Loucy (cell line): ENCODE data around the gene CD58.

ENCODE experiments used
- H2AFZ ChIP-seq: fragments of 200-600 bp; sonication (generic); 2 replicates; pipeline ENCODE4 v1.6.0; 2016; ENCODE audit warnings: antibody characterized with exemption, mild to moderate bottlenecking, low read length, moderate library complexity
- H3F3A ChIP-seq: fragments of 200-600 bp; 2 replicates; pipeline ENCODE4 v1.6.0; 2016; ENCODE audit warnings: antibody characterized with exemption, low read depth, mild to moderate bottlenecking
- H3K27me3 ChIP-seq: fragments of 200-600 bp; sonication (generic); 2 replicates; pipeline ENCODE4 v1.6.1; 2014; ENCODE audit warnings: low read length, mild to moderate bottlenecking; ENCODE audit not compliant: insufficient read depth, poor library complexity, severe bottlenecking
- H3K36me3 ChIP-seq: fragments of 200-600 bp; sonication (generic); 2 replicates; pipeline ENCODE4 v1.6.1; 2016; ENCODE audit warnings: low read length; ENCODE audit not compliant: insufficient read depth
- H3K4me1 ChIP-seq: fragments of 200-600 bp; sonication (generic); 2 replicates; pipeline ENCODE4 v1.5.1; 2014; ENCODE audit warnings: low read length, mild to moderate bottlenecking; ENCODE audit not compliant: insufficient read depth, poor library complexity, severe bottlenecking
- H3K4me2 ChIP-seq: fragments of 200-600 bp; sonication (generic); 2 replicates; pipeline ENCODE4 v1.6.0; 2014; ENCODE audit warnings: antibody characterized with exemption, low read length, low read depth, mild to moderate bottlenecking; ENCODE audit not compliant: poor library complexity, severe bottlenecking
- H3K4me3 ChIP-seq: fragments of 200-600 bp; sonication (generic); 2 replicates; pipeline ENCODE4 v1.5.1; 2014; ENCODE audit warnings: low read length, mild to moderate bottlenecking, mixed read lengths; ENCODE audit not compliant: poor library complexity, severe bottlenecking
- H3K79me2 ChIP-seq: fragments of 200-600 bp; sonication (generic); 2 replicates; pipeline ENCODE4 v1.6.1; 2014; ENCODE audit warnings: low read length; ENCODE audit not compliant: insufficient read depth
- H3K9ac ChIP-seq: fragments of 200-600 bp; sonication (generic); 2 replicates; pipeline ENCODE4 v1.6.0; 2014; ENCODE audit warnings: mild to moderate bottlenecking, low read depth, low read length, moderate library complexity; ENCODE audit not compliant: poor library complexity, severe bottlenecking
- H3K9me2 ChIP-seq: fragments of 200-600 bp; sonication (generic); replicated peaks from 2 replicates; pipeline ENCODE4 v1.6.1; 2016; ENCODE audit warnings: low read depth, low read length, mixed read lengths
- H3K9me3 ChIP-seq: fragments of 200-600 bp; sonication (generic); 2 replicates; pipeline ENCODE4 v1.6.1; 2014; ENCODE audit warnings: mild to moderate bottlenecking, antibody characterized with exemption, low read length, low read depth; ENCODE audit not compliant: insufficient read depth
- H4K20me1 ChIP-seq: fragments of 200-600 bp; sonication (generic); 2 replicates; pipeline ENCODE4 v1.6.0; 2014; ENCODE audit warnings: antibody characterized with exemption, low read length, mild to moderate bottlenecking; ENCODE audit not compliant: insufficient read depth, poor library complexity, severe bottlenecking
- EZH2phosphoT487 ChIP-seq: fragments of 200-600 bp; IDR thresholded peaks from 2 replicates; pipeline ENCODE4 v1.6.1; 2018; ENCODE audit warnings: antibody characterized with exemption, mild to moderate bottlenecking, moderate library complexity, borderline replicate concordance
- TF ChIP-seq, protein P1 (sequence below): fragments of 200-600 bp; sonication (generic); conservative IDR thresholded peaks from 2 replicates; pipeline ENCODE4 v1.5.1; 2014; ENCODE audit warnings: mild to moderate bottlenecking, antibody characterized with exemption, low read length

The CD58 gene

GRCh38 chr1:116501125-116501869 is 69.5 kb downstream of the CD58 start:
- Histone ChIP-seq H3K4me2 (no peak overlapping the region), H3K9ac (no peak overlapping the region), H3K4me1 (peaks cover 60% of the 10 kb centered on the region), H3K4me3 (no peak overlapping the region), H3F3A (peaks cover 13% of the 10 kb centered on the region), H2AFZ (no peak overlapping the region), H3K79me2 (no peaks in the 10 kb centered on the region), H3K27me3 (no peaks in the 10 kb centered on the region), H3K9me3 (no peaks in the 10 kb centered on the region), H4K20me1 (no peaks in the 10 kb centered on the region), H3K36me3 (no peaks in the 10 kb centered on the region), H3K9me2 (no peaks in the 10 kb centered on the region)
- TF ChIP-seq, protein P1, sequence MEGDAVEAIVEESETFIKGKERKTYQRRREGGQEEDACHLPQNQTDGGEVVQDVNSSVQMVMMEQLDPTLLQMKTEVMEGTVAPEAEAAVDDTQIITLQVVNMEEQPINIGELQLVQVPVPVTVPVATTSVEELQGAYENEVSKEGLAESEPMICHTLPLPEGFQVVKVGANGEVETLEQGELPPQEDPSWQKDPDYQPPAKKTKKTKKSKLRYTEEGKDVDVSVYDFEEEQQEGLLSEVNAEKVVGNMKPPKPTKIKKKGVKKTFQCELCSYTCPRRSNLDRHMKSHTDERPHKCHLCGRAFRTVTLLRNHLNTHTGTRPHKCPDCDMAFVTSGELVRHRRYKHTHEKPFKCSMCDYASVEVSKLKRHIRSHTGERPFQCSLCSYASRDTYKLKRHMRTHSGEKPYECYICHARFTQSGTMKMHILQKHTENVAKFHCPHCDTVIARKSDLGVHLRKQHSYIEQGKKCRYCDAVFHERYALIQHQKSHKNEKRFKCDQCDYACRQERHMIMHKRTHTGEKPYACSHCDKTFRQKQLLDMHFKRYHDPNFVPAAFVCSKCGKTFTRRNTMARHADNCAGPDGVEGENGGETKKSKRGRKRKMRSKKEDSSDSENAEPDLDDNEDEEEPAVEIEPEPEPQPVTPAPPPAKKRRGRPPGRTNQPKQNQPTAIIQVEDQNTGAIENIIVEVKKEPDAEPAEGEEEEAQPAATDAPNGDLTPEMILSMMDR, result no peak
- no peak for TF ChIP-seq EZH2phosphoT487

DNA sequence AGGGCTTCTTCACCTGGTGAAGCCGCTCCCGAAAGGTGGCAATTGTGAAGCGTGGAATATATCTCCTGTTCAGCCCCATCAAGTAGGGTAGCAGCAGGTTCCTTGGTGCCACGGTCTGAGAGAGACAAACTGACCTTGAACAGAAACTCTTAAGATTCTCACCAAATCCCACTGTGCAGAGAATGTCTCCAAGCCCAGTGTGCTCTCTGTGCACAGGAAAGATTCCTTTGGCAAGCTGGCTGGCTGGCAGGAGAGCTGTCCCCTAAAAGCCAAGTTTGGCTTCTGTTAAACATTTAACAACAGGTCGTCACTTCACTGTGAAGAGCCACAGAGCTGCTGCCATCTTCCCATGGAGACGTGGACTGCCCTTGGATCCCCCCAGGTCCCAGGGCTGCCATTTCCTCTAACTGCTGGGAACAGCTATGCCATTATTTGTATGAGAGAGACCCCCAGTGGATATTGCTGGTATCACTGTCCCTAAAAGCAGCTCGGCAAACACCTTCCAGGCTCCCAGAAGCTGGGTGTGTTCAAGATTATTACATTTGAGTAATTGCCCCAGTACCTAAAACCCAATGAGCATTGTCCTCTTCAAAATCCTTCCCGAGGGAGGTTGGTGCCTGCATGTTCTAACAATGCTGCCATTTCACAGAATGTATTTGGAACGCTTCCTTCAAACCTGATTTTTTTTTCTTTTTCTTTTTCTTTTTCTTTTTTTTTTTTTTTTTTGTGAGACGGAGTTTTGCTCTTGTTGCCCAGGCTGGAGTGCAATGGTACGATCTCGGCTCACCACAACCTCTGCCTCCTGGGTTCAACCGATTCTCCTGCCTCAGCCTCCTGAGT is 71.8 kb downstream of the CD58 start:
- H3K4me1 ChIP-seq, result peaks cover 42% of the 10 kb centered on the region

GRCh38 chr1:116497656-116498055 is 73.2 kb downstream of the CD58 start:
- H3K9me3 ChIP-seq, result no peaks in the 10 kb centered on the region
- no peaks in the 10 kb centered on the region for H3K9me2 ChIP-seq
- peaks cover 29% of the 10 kb centered on the region for H3K4me1 ChIP-seq
- H3K4me2 ChIP-seq, result no peak overlapping the region
- TF ChIP-seq, protein P1, result no peak
- TF ChIP-seq EZH2phosphoT487, result no peak
- no peaks in the 10 kb centered on the region for H4K20me1 ChIP-seq
- H3K79me2 ChIP-seq, result no peaks in the 10 kb centered on the region
- no peaks in the 10 kb centered on the region for H3F3A ChIP-seq
- no peaks in the 10 kb centered on the region for H3K27me3 ChIP-seq
- H3K9ac ChIP-seq, result peak overlapping the region; percentile 18
- no peak overlapping the region for H2AFZ ChIP-seq
- no peaks in the 10 kb centered on the region for H3K36me3 ChIP-seq
- H3K4me3 ChIP-seq, result no peak overlapping the region

More for the DNA sequence above, 71.8 kb downstream of the CD58 start:
- Histone ChIP-seq H3K36me3 (no peaks in the 10 kb centered on the region), H3F3A (peaks cover 5% of the 10 kb centered on the region), H3K9ac (peak overlapping the region; percentile 54), H3K9me3 (no peaks in the 10 kb centered on the region), H3K27me3 (no peaks in the 10 kb centered on the region), H3K79me2 (no peaks in the 10 kb centered on the region), H3K9me2 (no peaks in the 10 kb centered on the region), H4K20me1 (no peaks in the 10 kb centered on the region), H2AFZ (peak overlapping the region; percentile 86), H3K4me2 (peak overlapping the region; percentile 49), H3K4me3 (no peak overlapping the region)
- no peak for TF ChIP-seq EZH2phosphoT487
- TF ChIP-seq, protein P1, result peak; percentile 92
